Activated CD4-positive, alpha-beta T cell treated with anti-CD3 and anti-CD28 coated beads, Interleukin-2, amount 50 U/mL, for 24 hours (primary cell): ENCODE results near the gene HDHD5.

Experiments
- DNase-seq, 2 donors: peaks; one replicate each; pipeline ENCODE4 v3.0.0-alpha.2; 2020; ENCODE audit warnings: low read depth in 1 of 2, low spot score in 1 of 2

The HDHD5 gene

DNA sequence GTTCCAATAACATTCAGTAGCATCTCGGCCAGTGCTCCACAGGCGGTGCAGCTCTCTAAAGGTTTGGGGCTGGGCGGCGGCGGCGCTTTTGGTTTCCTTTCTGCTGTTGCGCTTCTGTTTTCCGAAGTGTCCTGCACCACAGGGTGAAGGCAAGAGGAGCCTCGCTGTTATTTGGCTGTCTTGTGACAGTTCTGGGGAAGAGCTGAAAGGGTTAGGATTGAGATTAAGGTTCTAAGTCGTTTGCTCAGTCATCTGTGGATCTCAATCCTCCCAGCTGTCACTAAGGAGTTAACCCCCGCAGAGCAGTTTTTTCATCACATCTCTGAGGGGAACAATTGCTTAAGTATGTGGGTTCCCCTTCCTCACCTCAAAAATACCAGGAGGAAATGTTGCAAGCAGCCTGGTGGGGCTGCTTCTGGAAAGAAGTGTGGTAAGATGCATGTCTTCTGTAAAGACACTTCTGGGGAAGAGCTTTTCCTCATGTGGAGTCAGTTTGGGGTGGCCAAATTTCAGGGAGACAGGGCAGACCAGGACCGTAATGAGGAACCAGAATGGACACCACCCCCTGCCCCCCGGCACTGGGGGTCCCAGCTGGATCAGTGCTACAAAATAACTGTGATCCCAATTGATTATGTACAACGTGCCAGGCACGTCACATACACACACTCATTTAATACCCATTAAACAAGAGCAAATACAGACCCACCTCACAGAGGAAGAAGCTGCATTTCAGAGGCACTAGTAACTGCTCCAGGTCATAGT is 52.1 kb downstream of the HDHD5 start:
- DNase-seq = no peak

DNA sequence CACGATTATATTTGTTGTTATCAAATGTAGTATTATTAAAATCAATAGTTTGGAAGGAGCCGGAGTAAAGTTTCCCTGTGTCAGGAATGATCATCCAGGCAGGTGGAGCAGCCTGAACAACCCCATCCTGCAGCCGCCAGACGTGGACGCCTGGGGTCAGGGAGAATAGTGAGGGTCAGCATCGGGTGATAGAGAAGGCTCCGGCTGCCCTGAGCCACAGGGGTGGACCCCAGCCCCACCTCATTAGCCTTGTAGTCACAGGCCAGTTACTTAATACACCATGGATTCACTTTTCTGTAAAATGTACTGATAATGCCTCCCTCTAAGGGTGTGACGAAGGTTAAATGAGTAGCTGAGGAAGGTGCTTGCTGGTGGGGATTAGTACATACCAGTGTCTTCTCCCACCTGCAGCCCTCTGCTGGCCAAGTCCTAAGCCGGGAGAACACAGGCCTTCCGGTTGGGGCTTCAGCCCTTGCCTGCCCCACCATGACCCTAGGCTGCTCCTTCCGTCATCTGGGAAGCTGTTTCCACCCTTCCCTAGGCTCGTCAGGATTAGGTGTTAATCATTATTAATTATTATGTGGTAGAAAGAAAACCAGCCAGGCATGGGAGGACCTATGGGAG is 52.8 kb downstream of the HDHD5 start:
- DNase-seq = no peak

DNA sequence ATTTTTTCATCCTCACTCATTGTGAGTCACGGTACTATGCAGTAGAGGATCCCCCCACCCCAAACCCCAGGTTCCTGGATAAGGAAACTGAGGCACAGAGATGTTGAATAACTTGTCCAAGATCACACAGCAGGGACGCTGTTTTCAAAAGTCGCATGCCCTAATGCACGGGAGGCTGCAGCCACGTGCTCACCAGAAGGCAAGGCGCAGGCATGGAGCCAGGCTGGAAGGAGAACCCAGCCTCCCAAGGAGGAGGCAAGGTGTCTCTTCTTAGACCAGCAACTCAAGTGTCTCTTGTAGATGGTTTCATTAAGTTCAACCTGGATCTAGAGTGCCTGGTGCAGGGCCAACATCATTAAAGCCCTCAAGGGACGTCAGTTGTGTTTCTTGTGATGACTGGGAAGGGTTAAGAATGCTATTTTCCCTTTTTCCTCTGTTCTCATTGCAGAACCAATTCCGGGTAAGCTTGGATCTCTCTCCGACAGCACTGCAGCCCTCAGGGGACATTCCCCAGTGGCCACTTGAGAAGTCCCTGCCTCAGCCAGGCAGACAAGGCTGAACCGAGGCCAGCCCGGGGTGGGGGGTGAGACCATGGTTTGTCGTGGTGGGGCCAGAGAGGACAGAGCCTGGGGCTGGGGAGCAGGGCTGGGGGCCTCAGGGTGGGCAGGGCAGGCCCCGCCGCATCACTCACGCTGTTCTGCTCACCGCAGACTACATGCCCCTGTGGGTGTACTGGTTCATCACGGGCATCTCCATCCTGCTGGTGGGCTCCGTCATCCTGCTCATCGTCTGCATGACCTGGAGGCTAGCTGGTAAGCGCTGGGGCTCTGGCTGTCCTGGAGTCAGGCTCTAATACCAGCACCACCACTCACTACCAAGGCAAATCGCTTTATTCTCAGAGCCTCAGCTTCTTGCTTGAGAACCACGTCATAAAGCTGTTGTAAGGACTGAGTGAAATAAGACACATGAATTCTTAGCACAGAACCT is 53.6 kb downstream of the HDHD5 start:
- DNase-seq = no peak

- DNase-seq = no peak
Measured at GRCh38 chr22:17104336-17104935, 54.6 kb downstream of the HDHD5 start.

- DNase-seq = no peak
Measured at GRCh38 chr22:17103351-17103750, 55.7 kb downstream of the HDHD5 start.

GRCh38 chr22:17102297-17102667 is 56.8 kb downstream of the HDHD5 start:
- no peak for DNase-seq

DNA sequence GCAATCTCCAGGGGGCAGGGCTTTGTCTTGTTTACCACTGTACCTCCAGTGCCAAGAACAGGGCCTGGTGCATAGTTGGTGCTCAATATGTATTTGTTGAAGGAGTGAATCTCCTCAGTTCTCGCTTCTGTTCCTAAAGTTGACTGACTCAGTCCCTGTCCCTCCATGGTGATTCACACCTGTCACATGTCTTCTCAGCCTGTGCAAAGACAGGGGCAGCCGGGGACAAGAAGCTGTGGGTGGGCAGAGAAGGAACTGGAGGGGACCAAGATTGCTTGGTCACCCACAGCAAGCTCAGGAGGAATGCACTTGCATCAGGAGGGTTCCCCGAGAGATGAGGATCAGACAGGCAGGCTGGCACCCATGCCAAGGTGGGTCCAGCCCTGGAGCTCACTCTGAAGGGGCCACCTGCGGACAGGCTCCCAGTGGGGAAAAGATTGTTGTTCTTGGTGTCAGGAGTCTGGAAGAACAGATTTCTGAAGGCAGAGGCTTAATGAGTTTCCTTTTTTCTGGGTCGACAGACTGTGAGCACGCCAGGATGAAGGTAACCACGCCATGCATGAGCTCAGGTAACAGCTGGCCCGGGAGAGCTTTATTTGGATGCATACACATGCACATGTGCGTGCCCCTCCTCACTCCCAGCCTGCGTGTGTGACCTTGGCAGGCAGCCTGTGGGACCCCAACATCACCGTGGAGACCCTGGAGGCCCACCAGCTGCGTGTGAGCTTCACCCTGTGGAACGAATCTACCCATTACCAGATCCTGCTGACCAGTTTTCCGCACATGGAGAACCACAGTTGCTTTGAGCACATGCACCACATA is 57.4 kb downstream of the HDHD5 start:
- no peak for DNase-seq

- no peak for DNase-seq
Measured at GRCh38 chr22:17100621-17101020, 58.5 kb downstream of the HDHD5 start.

GRCh38 chr22:17098379-17098819 is 60.7 kb downstream of the HDHD5 start:
- no peak for DNase-seq

DNA sequence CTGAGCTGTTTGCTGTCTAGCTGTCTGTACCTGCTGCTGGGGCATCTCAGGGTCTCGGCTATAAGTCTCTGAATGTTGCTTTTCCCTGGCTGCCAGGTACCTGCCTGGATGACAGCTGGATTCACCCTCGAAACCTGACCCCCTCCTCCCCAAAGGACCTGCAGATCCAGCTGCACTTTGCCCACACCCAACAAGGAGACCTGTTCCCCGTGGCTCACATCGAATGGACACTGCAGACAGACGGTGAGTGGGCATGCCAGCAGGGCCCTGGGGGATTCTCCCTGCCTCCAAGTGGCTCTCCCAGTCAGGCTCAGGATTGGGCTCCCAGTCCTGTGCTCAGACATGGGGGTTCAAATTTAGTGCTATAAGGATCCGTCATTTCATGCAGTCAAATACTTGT is 61.4 kb downstream of the HDHD5 start:
- DNase-seq = no peak

DNA sequence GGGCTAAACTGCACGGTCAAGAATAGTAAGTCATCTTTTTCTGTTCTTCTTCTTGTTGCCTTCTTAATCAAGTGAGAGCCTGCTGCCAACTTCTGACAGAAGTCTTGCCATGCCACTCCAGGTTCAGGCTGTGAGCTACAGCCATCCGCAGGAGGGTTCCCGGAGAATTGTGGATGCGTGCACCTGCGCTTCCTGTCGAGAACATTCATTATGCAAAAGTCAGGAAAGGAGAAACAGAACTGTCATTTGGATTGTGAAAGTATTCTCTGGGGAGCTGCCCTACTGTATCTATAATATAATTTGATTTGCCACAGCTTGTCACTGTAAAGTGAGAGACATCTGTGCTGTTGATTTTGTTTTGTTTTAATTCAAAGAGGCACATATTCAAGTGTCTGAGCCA is 62.0 kb downstream of the HDHD5 start:
- no peak for DNase-seq

GRCh38 chr22:17096071-17096470 is 63.0 kb downstream of the HDHD5 start:
- DNase-seq = no peak

DNA sequence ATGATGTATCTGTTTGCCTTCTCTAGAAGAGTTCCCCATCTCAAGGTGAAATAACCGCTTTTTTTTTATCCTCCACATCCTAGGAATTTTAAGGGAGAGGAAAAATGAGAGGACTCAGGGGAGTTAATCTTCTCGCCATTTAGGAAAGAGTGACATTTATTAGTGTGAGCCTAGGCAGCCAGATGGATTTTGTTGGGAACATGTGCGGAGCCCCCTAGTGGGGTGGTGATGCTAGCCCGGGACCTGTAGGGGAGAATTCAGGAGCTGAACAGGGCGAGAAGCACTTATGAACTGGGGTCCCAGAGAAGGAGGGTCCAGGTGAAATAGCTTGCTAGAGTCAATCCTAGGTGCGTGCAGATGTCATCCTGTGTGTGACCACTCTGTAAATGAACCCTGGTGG is 63.5 kb downstream of the HDHD5 start:
- no peak for DNase-seq

- no peak for DNase-seq
Measured at GRCh38 chr22:17093081-17093480, 66.0 kb downstream of the HDHD5 start.

DNA sequence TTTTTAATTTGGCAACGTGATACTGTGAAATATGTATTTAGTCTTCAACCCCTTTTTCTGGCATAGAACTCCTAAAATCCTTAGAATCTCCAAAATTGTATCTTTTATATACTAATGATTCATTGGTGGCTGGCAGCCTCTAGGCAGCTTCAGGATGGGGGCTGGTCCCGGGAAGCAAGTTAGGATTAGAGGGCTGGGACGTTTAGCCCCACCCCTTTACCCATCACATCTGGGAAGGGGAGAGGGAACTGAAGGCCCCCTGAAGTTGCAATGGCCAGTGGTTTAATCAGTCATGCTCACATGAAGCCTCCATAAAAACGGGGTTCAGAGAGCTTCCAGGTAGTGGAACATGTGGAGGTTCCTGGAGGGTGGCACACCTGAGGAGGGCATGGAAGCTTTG is 67.2 kb downstream of the HDHD5 start:
- no peak for DNase-seq

GRCh38 chr22:17090550-17090949 is 68.5 kb downstream of the HDHD5 start:
- no peak for DNase-seq
